Common myeloid progenitor, CD34-positive (primary cell): ENCODE results near the gene SUN1.

Experiments
- CTCF ChIA-PET: fragments of 350-600 bp; sonication (Branson Sonifier 250); formaldehyde crosslinking; loops from one replicate; lab custom pipeline; 2021; ENCODE audit warnings: antibody characterized with exemption; lab: Charles Lee
- POLR2A ChIA-PET: fragments of 350-600 bp; sonication (Branson Sonifier 250); formaldehyde crosslinking; loops from one replicate; lab custom pipeline; 2021; ENCODE audit warnings: antibody characterized with exemption; lab: Charles Lee
- DNase-seq, 3 donors: peaks; one replicate each; pipeline versions ENCODE4 v3.0.0 to v3.0.0-alpha.2; 2013
- H3K27ac ChIP-seq, 2 experiments: 1 replicate in 1 of 2; 2 replicates in 1 of 2; pipeline ENCODE4 v1.7.0; 2013; ENCODE audit warnings: inconsistent platforms in 2 of 2, low read length in 2 of 2, mild to moderate bottlenecking in 2 of 2, low read depth in 1 of 2, moderate library complexity in 1 of 2; ENCODE audit not compliant: severe bottlenecking in 2 of 2, insufficient read depth in 1 of 2, poor library complexity in 1 of 2
- H3K27me3 ChIP-seq, 5 experiments: replicated peaks in 2 of 5; 1 replicate in 3 of 5; 2 replicates in 2 of 5; pipeline versions ENCODE4 v1.6.1 to v1.7.0; 2013; ENCODE audit warnings: low read length in 4 of 5, mild to moderate bottlenecking in 2 of 5, moderate library complexity in 2 of 5, inconsistent platforms in 1 of 5; ENCODE audit not compliant: insufficient read depth in 5 of 5, control insufficient read depth in 4 of 5
- H3K36me3 ChIP-seq, 4 experiments: 1 replicate in 2 of 4; 2 replicates in 2 of 4; pipeline versions ENCODE4 v1.6.1 to v1.7.0; 2013; ENCODE audit warnings: low read length in 3 of 4, control low read depth in 1 of 4, mild to moderate bottlenecking in 1 of 4; ENCODE audit not compliant: control insufficient read depth in 4 of 4, insufficient read depth in 4 of 4
- H3K4me1 ChIP-seq, 4 experiments: 1 replicate in 3 of 4; 2 replicates in 1 of 4; pipeline versions ENCODE4 v1.6.1 to v1.7.1; 2013; ENCODE audit warnings: low read length in 3 of 4, mild to moderate bottlenecking in 3 of 4, control low read depth in 1 of 4, inconsistent platforms in 1 of 4, moderate library complexity in 1 of 4; ENCODE audit not compliant: control insufficient read depth in 4 of 4, insufficient read depth in 4 of 4; ENCODE audit errors: control extremely low read depth in 1 of 4
- H3K4me3 ChIP-seq, 7 experiments: 1 replicate in 4 of 7; 2 replicates in 3 of 7; pipeline versions ENCODE4 v1.5.1 to v1.7.0; 2013; ENCODE audit warnings: mild to moderate bottlenecking in 7 of 7, low read length in 6 of 7, moderate library complexity in 6 of 7, inconsistent platforms in 2 of 7, low read depth in 2 of 7, control low read depth in 1 of 7; ENCODE audit not compliant: insufficient read depth in 4 of 7, control insufficient read depth in 1 of 7; ENCODE audit errors: extremely low read depth in 1 of 7
- H3K9me3 ChIP-seq, 5 experiments: 1 replicate in 4 of 5; 2 replicates in 1 of 5; pipeline versions ENCODE4 v1.6.1 to v1.7.1; 2013; ENCODE audit warnings: low read length in 4 of 5, mild to moderate bottlenecking in 2 of 5, inconsistent platforms in 1 of 5, low read depth in 1 of 5, moderate library complexity in 1 of 5; ENCODE audit not compliant: control insufficient read depth in 4 of 5, insufficient read depth in 2 of 5; ENCODE audit errors: control extremely low read depth in 1 of 5
- WGBS: methylation state at CpG from one replicate; pipeline ENCODE4 v1.1.5; 2013; ENCODE audit not compliant: insufficient coverage; 5-methylcytosine and 5-hydroxymethylcytosine counted together

The SUN1 gene

DNA sequence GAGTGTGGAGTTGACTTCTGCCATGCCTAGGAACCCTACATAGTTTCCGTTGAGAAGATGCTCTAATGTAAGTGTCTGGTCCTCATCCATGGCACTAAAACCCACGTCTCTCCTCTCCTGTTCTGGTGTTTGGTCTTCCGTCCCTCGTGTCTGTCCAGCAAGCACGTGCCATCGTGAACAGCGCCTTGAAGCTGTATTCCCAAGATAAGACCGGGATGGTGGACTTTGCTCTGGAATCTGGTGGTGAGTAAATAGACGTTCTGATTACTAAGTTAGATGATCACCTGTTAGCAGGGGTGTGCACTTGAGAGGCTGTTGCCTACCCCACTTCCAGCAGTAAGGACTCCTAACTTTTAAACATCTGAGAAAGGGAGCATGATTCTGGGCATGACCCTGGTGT, 28.9 kb downstream of the SUN1 start:
- Histone ChIP-seq H3K27ac (no peak overlapping the region), H3K9me3 (no peaks in the 10 kb centered on the region), H3K4me1 (no peaks in the 10 kb centered on the region), H3K27me3 (no peaks in the 10 kb centered on the region), H3K4me3 (no peak overlapping the region), H3K36me3 (peaks cover 11 to 71% (median 39%) of the 10 kb centered on the region in 4 experiments)
- 100% methylated on average over 8 of the region's 9 CpGs for WGBS
- ChIA-PET POLR2A (no interaction called here), CTCF (interaction anchor here (2.0 kb wide), 1 partner anchor 10 kb away, joined by 4 read pairs; no protein-coding TSS in a partner anchor)
- no peak for DNase-seq

DNA sequence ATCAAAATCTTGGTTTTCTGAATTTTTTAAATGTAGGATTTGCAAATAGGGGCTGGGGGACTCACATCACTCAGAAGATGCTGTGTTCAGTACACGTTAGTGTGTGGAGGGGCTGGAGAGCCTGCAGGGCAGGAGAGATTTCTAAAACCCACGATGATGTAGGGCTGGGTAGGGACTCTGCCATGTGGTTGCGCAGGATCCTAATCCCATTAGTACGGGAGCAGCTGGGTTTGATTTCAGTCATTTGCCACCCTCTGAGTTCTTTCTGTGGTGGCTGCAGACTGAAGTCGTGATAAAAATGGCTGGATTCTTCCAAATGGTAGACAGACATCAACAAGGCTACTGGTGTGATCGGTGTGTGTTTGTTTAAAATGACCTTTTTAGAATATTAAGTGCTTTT, 29.9 kb downstream of the SUN1 start:
- H3K4me3 ChIP-seq: no peak overlapping the region
- H3K36me3 ChIP-seq: peaks cover 11 to 67% (median 40%) of the 10 kb centered on the region in 4 experiments
- ChIA-PET POLR2A (no interaction called here), CTCF (no interaction called here)
- no peaks in the 10 kb centered on the region for H3K27me3 ChIP-seq
- no peak overlapping the region for H3K27ac ChIP-seq
- WGBS: 100% methylated on average over 5 of the region's 6 CpGs
- no peaks in the 10 kb centered on the region for H3K9me3 ChIP-seq
- no peaks in the 10 kb centered on the region for H3K4me1 ChIP-seq
- DNase-seq: no peak

DNA sequence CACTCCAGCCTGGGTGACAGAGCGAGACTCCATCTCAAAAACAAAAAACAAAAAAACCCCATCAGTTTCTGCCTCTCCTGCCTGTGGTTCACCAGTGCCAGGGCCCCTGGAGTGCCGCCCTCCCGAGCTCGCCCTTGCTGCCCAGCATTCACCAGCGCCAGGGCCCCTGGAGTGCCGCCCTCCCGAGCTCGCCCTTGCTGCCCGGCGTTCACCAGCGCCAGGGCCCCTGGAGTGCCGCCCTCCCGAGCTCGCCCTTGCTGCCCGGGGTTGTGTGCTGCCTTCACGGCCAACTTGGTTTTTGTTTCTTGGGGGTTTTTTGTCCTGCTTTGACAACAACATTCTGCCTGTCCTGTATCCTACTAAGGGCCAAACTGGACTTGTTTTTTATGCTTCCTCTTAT, 30.8 kb downstream of the SUN1 start:
- CTCF ChIA-PET: interaction anchor here (0.8 to 1.2 kb wide), 2 partner anchors 10 to 71 kb away, joined by 3 read pairs; no protein-coding TSS in a partner anchor
- Histone ChIP-seq H3K4me3 (no peak overlapping the region), H3K27me3 (no peaks in the 10 kb centered on the region), H3K27ac (no peak overlapping the region), H3K4me1 (no peaks in the 10 kb centered on the region), H3K36me3 (peaks cover 11 to 70% (median 46%) of the 10 kb centered on the region in 4 experiments), H3K9me3 (no peaks in the 10 kb centered on the region)
- WGBS: 95% methylated on average over 7 of the region's 16 CpGs
- POLR2A ChIA-PET: no interaction called here
- no peak for DNase-seq

DNA sequence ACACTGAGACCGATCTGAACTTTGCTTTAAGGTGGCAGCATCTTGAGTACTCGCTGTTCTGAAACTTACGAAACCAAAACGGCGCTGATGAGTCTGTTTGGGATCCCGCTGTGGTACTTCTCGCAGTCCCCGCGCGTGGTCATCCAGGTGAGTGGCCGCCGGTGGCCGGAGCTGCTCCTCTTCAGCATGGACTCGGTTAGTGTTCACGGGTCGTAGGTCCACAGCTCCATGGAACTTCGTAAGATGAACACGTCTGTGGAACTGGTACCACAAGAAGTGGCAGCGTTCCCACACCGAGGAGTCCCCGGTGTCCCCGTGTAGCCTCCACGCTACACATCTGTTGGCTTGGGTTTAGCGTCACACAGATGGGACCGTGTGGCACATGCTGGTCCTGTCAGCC, 33.6 kb downstream of the SUN1 start:
- ChIA-PET CTCF (no interaction called here), POLR2A (interaction anchor here (0.6 kb wide), 1 partner anchor 9 kb away, joined by 3 read pairs; no protein-coding TSS in a partner anchor)
- no peak overlapping the region for H3K4me3 ChIP-seq
- no peaks in the 10 kb centered on the region for H3K4me1 ChIP-seq
- H3K27ac ChIP-seq: no peak overlapping the region
- H3K9me3 ChIP-seq: no peaks in the 10 kb centered on the region
- H3K36me3 ChIP-seq: peaks cover 8 to 59% (median 36%) of the 10 kb centered on the region in 4 experiments
- no peak for DNase-seq
- 98% methylated on average over 25 of the region's 25 CpGs for WGBS
- no peaks in the 10 kb centered on the region for H3K27me3 ChIP-seq

DNA sequence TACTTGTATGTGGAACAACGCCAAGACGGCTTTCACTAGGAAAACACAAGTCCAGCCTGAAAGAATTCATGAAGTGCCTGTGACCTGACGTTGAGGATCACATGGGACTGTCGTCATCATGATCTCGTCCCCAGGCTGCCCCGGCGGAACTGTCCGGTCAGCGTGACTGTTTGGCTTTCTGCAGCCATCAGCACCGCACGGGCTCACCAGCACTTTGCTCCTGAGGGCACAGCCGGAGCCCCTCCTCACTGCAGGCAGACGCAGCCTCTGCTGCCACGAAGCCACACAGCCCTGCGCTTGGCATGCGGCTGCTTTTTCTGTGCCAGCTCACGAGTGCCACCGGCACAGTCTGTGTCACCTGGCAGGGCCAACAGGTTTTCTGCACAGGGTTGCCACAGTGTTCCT, 34.7 kb downstream of the SUN1 start:
- no peak for DNase-seq
- H3K27ac ChIP-seq: no peak overlapping the region
- H3K4me3 ChIP-seq: no peak overlapping the region
- ChIA-PET CTCF (interaction anchor here (1.0 to 1.2 kb wide), 2 partner anchors 79 to 81 kb away, joined by 3 read pairs; no protein-coding TSS in a partner anchor), POLR2A (no interaction called here)
- H3K27me3 ChIP-seq: no peaks in the 10 kb centered on the region
- H3K36me3 ChIP-seq: peaks cover 5 to 51% (median 31%) of the 10 kb centered on the region in 4 experiments
- no peaks in the 10 kb centered on the region for H3K4me1 ChIP-seq
- H3K9me3 ChIP-seq: no peaks in the 10 kb centered on the region
- WGBS: 98% methylated on average over 18 of the region's 18 CpGs

DNA sequence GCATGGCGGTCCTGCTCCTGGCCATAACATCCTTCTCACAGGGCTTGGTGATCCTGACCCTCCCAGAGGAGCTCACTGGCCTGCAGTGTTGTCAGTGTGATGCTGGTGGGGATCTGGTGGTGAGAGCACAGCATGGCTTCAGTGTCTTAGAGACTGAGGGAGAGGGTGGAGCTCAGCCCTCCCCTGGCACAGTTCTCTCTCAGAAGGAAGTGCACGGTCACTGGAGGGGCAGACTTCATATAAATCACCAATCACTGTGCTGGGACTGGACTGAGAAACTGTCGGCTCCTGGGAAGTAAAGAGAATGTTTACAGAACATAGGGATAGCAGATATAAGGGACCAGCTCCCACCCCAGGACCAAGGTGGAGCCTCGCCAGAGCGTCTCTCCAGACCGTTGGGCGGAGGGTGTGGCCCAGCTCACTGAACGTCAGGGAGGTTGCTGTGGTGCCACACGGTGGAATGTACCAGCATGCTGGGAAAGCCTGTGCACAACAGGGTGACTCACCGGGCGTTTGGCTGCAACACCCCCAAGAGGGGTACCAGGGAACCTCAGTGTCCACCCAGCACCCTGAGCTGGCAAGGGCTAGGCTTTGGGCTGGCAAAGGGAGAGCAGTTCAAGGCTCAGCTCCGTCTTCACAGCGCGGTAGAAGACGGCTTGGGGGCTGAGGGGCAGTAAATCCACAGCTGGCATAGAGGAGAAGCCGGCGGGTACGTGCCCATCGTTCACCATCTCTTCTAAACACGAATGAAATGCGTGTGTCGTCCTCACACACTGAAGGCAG, 35.3 kb downstream of the SUN1 start:
- Histone ChIP-seq H3K27me3 (no peaks in the 10 kb centered on the region), H3K9me3 (no peaks in the 10 kb centered on the region), H3K27ac (no peak overlapping the region), H3K4me1 (no peaks in the 10 kb centered on the region), H3K36me3 (peaks cover 5 to 49% (median 31%) of the 10 kb centered on the region in 4 experiments), H3K4me3 (no peak overlapping the region)
- ChIA-PET CTCF (interaction anchor here (1.0 to 1.2 kb wide), 2 partner anchors 79 to 82 kb away, joined by 3 read pairs; no protein-coding TSS in a partner anchor), POLR2A (no interaction called here)
- DNase-seq: no peak
- WGBS: 97% methylated on average over 21 of the region's 22 CpGs

DNA sequence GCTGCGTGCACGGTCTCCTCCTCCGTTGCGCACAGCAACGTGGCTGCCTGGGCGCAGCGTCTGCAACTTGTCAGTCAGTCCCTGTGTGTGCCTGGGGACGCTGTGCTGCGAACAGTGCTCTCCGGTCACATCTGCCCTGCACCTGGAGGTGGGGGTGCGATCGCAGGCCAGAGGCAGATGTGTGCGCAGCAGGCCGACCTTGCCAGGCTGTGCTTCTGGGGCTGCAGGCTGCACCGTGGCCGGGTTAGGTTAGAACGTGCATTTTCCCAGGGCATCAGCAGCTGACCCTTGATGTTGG, 35.9 kb downstream of the SUN1 start:
- no peak for DNase-seq
- peaks cover 0 to 2% (median 2%) of the 10 kb centered on the region in 4 experiments for H3K4me1 ChIP-seq
- ChIA-PET POLR2A (no interaction called here), CTCF (interaction anchor here (1.2 kb wide), 1 partner anchor 80 kb away, joined by 3 read pairs; no protein-coding TSS in a partner anchor)
- no peak overlapping the region for H3K27ac ChIP-seq
- peaks cover 5 to 50% (median 31%) of the 10 kb centered on the region in 4 experiments for H3K36me3 ChIP-seq
- no peaks in the 10 kb centered on the region for H3K27me3 ChIP-seq
- 96% methylated on average over 16 of the region's 17 CpGs for WGBS
- no peaks in the 10 kb centered on the region for H3K9me3 ChIP-seq
- no peak overlapping the region for H3K4me3 ChIP-seq
